Lower leg skin (tissue), 4 donors: ENCODE measurements around the gene DHX8. TPM values are rescaled to one million over a fixed set of nuclear protein-coding genes. Genes with fewer than 3 reads are reported as not detected.

Experiments
- DNase-seq, 2 donors: peaks; one replicate each; pipeline ENCODE4 v3.0.0-alpha.2; 2019; ENCODE audit warnings: low spot score in 2 of 2
- H3K4me3 ChIP-seq: fragments of 200-600 bp; sonication (generic); 2 replicates; pipeline ENCODE4 v1.5.1; 2017; ENCODE audit warnings: mild to moderate bottlenecking, low read depth; ENCODE audit not compliant: poor library complexity, severe bottlenecking
- CTCF ChIP-seq, 3 donors: fragments of 450-650 bp; IDR thresholded peaks; one replicate each; pipeline ENCODE4 v1.5.1; 2016; ENCODE audit warnings: antibody characterized with exemption in 3 of 3, mild to moderate bottlenecking in 3 of 3, moderate library complexity in 2 of 3
- POLR2A ChIP-seq, 2 donors: fragments of 450-650 bp; IDR thresholded peaks; one replicate each; pipeline ENCODE4 v1.6.1; 2016 to 2017; ENCODE audit warnings: antibody characterized with exemption in 2 of 2, mild to moderate bottlenecking in 1 of 2, moderate library complexity in 1 of 2
- WGBS, 2 donors: methylation state at CpG; one replicate each; pipeline ENCODE4 v1.1.5; 2018; 5-methylcytosine and 5-hydroxymethylcytosine counted together
- intact Hi-C: fragments of 100-400 bp; cut with DNase I; formaldehyde crosslinking; loops from one replicate; pipeline ENCODE4 v1.15.0; 2023; ENCODE audit warnings: low total_unique reads
- total RNA-seq, 4 donors: library from RNA; depleted of rRNA; stranded (reverse); fragments of >200 nt; gene quantifications; one replicate each; pipeline ENCODE4 v1.1.0, GENCODE V29; 2016

Gene DHX8
- total RNA-seq, 4 donors from 2014 or later: 35.7 to 60.3 (median 44.0) TPM

- TF ChIP-seq POLR2A (IDR thresholded peaks at IDR 0.05) (no peak), CTCF (IDR thresholded peaks at IDR 0.05) (no peak)
- H3K4me3 ChIP-seq: no peak overlapping the region
- 81 to 85% methylated on average over 9 of the region's 9 CpGs for WGBS, 2 donors
- intact Hi-C loops: no loop called here
- DNase-seq: no peak
Observed at GRCh38 chr17:43465049-43465448, 18.7 kb upstream of the DHX8 start.

GRCh38 chr17:43467981-43468581, 15.7 kb upstream of the DHX8 start:
- peak in 1 of 2 donors; percentile 68 for DNase-seq
- H3K4me3 ChIP-seq: no peak overlapping the region
- 32 to 34% methylated on average over 9 of the region's 9 CpGs for WGBS, 2 donors
- intact Hi-C loops: no loop called here
- TF ChIP-seq POLR2A (IDR thresholded peaks at IDR 0.05) (no peak), CTCF (IDR thresholded peaks at IDR 0.05) (no peak)

GRCh38 chr17:43468691-43469139, 15.1 kb upstream of the DHX8 start:
- no peak overlapping the region for H3K4me3 ChIP-seq
- 37 to 39% methylated on average over 4 of the region's 4 CpGs for WGBS, 2 donors
- DNase-seq: no peak
- intact Hi-C loops: no loop called here
- no peak for TF ChIP-seq POLR2A (IDR thresholded peaks at IDR 0.05)
- no peak for TF ChIP-seq CTCF (IDR thresholded peaks at IDR 0.05)

- WGBS, 2 donors: 45 to 47% methylated on average over 4 of the region's 4 CpGs
- intact Hi-C loops: no loop called here
- H3K4me3 ChIP-seq: no peak overlapping the region
- DNase-seq: peak in 1 of 2 donors; percentile 49
- TF ChIP-seq POLR2A (IDR thresholded peaks at IDR 0.05): no peak
- no peak for TF ChIP-seq CTCF (IDR thresholded peaks at IDR 0.05)
Observed at GRCh38 chr17:43469145-43469544, 14.6 kb upstream of the DHX8 start.

GRCh38 chr17:43471585-43472160, 12.1 kb upstream of the DHX8 start:
- 51 to 53% methylated on average over 2 of the region's 2 CpGs for WGBS, 2 donors
- H3K4me3 ChIP-seq: no peak overlapping the region
- DNase-seq: no peak
- TF ChIP-seq POLR2A (IDR thresholded peaks at IDR 0.05) (no peak), CTCF (IDR thresholded peaks at IDR 0.05) (no peak)
- intact Hi-C loops: no loop called here
